ENCODE measurements around the gene ARAF. TPM values are rescaled to one million over a fixed set of nuclear protein-coding genes. Genes with fewer than 3 reads are reported as not detected.

The ARAF gene
- total and polyA plus RNA-seq, 2 of the 8 experiments (the other 6 are each of a cell fraction or from before 2014, with no cell fraction given) = 39.0 to 45.2 TPM

DNA sequence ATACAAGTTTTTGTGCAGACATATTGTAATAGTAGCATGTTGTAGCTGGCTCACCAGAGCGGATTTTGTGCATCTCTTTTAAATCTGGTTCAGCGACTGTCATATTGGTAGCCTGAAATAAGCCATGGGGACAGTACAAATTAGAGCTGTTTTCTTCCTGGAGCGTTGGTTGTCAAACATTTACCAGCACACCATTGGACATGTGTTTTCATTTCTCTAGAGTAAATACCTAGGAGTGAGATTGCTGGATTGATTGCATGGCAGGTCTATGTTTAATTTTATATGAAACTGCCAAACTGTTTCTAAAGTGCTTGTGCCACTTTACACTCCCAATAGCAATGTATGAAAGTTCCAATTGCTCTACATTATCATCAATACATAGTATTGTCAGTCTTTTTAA, 2.6 kb upstream of the ARAF start:
- Histone ChIP-seq H3K14ac (ENCODE audit: insufficient read length) (no peak overlapping the region), H3K18ac (ENCODE audit: extremely low read depth, low read length) (no peak overlapping the region), H3K36me3 (ENCODE audit: control insufficient read depth in 2 of 4, insufficient read depth in 4 of 4, low read length in 3 of 4) (peaks cover 2 to 6% (median 6%) of the 10 kb centered on the region in 4 experiments; a peak in 6 of 8 replicates), H4K91ac (replicated peaks; ENCODE audit: insufficient read length, low read length) (no peak overlapping the region), H2BK120ac (replicated peaks; ENCODE audit: low read depth, low read length) (no peak overlapping the region), H3K23ac (ENCODE audit: insufficient read length) (no peak overlapping the region), H3K4me2 (ENCODE audit: insufficient read depth in 1 of 2, low read depth in 2 of 2, low read length in 2 of 2) (no peak overlapping the region), H3K23me2 (ENCODE audit: low read depth, low read length) (peaks cover 5% of the 10 kb centered on the region), H3K27ac (ENCODE audit: low read depth, low read length) (no peak overlapping the region), H2BK12ac (ENCODE audit: low read depth, low read length) (no peak overlapping the region), H2BK15ac (ENCODE audit: low read length) (no peak overlapping the region), H2BK20ac (ENCODE audit: low read length) (no peak overlapping the region), H3K79me2 (ENCODE audit: control insufficient read depth in 1 of 2, insufficient read depth in 2 of 2, low read length in 2 of 2) (peaks cover 0 to 7% of the 10 kb centered on the region in 2 experiments; a peak in 1 of 4 replicates), H2AFZ (ENCODE audit: low read length) (no peak overlapping the region), H3K9me3 (ENCODE audit: insufficient read depth in 2 of 2, low read depth in 1 of 2, low read length in 1 of 2) (no peaks in the 10 kb centered on the region), H2AK5ac (ENCODE audit: low read depth, low read length) (no peak overlapping the region), H3K4ac (replicated peaks; ENCODE audit: insufficient read length, low read depth, low read length) (no peak overlapping the region), H3K9ac (replicated peaks in 1 of 4; ENCODE audit: extremely low read depth in 1 of 4, low read depth in 3 of 4, low read length in 3 of 4) (no peak overlapping the region), H4K5ac (ENCODE audit: insufficient read length, low read depth, low read length) (no peak overlapping the region), H4K20me1 (replicated peaks in 1 of 2; ENCODE audit: control insufficient read depth in 1 of 2, insufficient read depth in 2 of 2, low read length in 2 of 2) (peaks cover 0 to 2% of the 10 kb centered on the region in 2 experiments), H3K4me3 (ENCODE audit: extremely low read depth in 1 of 4, insufficient read depth in 2 of 4, low read depth in 3 of 4, low read length in 4 of 4) (no peak overlapping the region), H3K56ac (replicated peaks; ENCODE audit: insufficient read length, low read depth, low read length) (no peak overlapping the region), H3K79me1 (ENCODE audit: low read depth, low read length) (no peaks in the 10 kb centered on the region), H3K4me1 (replicated peaks in 1 of 4; ENCODE audit: control insufficient read depth in 3 of 4, insufficient read depth in 4 of 4, low read length in 3 of 4) (no peaks in the 10 kb centered on the region), H2BK5ac (ENCODE audit: low read depth, low read length) (no peak overlapping the region), H3K27me3 (replicated peaks in 1 of 4; ENCODE audit: control insufficient read depth in 3 of 4, extremely low read depth in 1 of 4, insufficient read depth in 3 of 4, low read length in 3 of 4) (no peaks in the 10 kb centered on the region), H4K8ac (ENCODE audit: extremely low read depth, insufficient read depth, low read length) (no peak overlapping the region)
- CTCF ChIA-PET (ENCODE audit: partially characterized antibody) = interaction anchor here (0.9 kb wide), 2 partner anchors 20 to 87 kb away, joined by 3 to 4 read pairs; no protein-coding TSS in a partner anchor
- 87% methylated on average over 3 of the region's 3 CpGs; no CpG with 5 or more reads in 1 of the 2 experiments for WGBS, 2 experiments (ENCODE audit: extremely low coverage in 1 of 2, insufficient coverage in 1 of 2, insufficient read length in 1 of 2, insufficient replicate concordance in 2 of 2, low coverage in 1 of 2, low lambda C conversion rate in 2 of 2, missing lambda C conversion rate in 1 of 2)
- FAIRE-seq (no peak), DNase-seq (ENCODE audit: low read depth in 1 of 2, low spot score in 2 of 2) (no peak)
- POLR2A ChIA-PET (ENCODE audit: partially characterized antibody) = interaction anchor here (1.9 kb wide), 1 partner anchor 15 kb away, joined by 5 read pairs; no protein-coding TSS in a partner anchor
- TF ChIP-seq, protein P1, sequence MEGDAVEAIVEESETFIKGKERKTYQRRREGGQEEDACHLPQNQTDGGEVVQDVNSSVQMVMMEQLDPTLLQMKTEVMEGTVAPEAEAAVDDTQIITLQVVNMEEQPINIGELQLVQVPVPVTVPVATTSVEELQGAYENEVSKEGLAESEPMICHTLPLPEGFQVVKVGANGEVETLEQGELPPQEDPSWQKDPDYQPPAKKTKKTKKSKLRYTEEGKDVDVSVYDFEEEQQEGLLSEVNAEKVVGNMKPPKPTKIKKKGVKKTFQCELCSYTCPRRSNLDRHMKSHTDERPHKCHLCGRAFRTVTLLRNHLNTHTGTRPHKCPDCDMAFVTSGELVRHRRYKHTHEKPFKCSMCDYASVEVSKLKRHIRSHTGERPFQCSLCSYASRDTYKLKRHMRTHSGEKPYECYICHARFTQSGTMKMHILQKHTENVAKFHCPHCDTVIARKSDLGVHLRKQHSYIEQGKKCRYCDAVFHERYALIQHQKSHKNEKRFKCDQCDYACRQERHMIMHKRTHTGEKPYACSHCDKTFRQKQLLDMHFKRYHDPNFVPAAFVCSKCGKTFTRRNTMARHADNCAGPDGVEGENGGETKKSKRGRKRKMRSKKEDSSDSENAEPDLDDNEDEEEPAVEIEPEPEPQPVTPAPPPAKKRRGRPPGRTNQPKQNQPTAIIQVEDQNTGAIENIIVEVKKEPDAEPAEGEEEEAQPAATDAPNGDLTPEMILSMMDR (IDR thresholded peaks at IDR 0.05; ENCODE audit: control extremely low read depth in 1 of 3, insufficient read depth in 1 of 3, low read depth in 1 of 3, low read length in 3 of 3) = no peak
- no peak for TF ChIP-seq KDM4A (IDR thresholded peaks at IDR 0.05; ENCODE audit: low read depth, low read length, severe bottlenecking)
- TF ChIP-seq BACH1 (IDR thresholded peaks at IDR 0.05; ENCODE audit: low read length) = no peak
- TF ChIP-seq BCL11A (IDR thresholded peaks at IDR 0.05; ENCODE audit: low read depth in 2 of 2, low read length in 2 of 2) = no peak
- no peak for TF ChIP-seq CBX5 (IDR thresholded peaks at IDR 0.05; ENCODE audit: low read depth, low read length)
- TF ChIP-seq MAFK (IDR thresholded peaks at IDR 0.05; ENCODE audit: low read depth, low read length) = no peak

Data from H1 (cell line).